ENCODE measurements around the gene SSTR1. TPM values are rescaled to one million over a fixed set of nuclear protein-coding genes. Genes with fewer than 3 reads are reported as not detected.

Gene SSTR1
- total and polyA plus RNA-seq, 2 donors (not counting 3 experiments of a cell fraction or from before 2014, with no cell fraction given) = 1.4 to 1.9 TPM

- Histone ChIP-seq H3K27me3 (ENCODE audit: control insufficient read depth in 2 of 2, insufficient read depth in 2 of 2, low read length in 2 of 2) (no peaks in the 10 kb centered on the region), H4K20me1 (replicated peaks; ENCODE audit: control insufficient read depth, extremely low read depth, insufficient read depth, low read length) (no peaks in the 10 kb centered on the region), H3K9ac (replicated peaks; ENCODE audit: extremely low read depth, insufficient read depth, low read length) (no peak overlapping the region), H2AFZ (ENCODE audit: low read depth, low read length) (no peak overlapping the region), H3K79me2 (ENCODE audit: control insufficient read depth, insufficient read depth, low read length) (no peaks in the 10 kb centered on the region), H3K9me3 (replicated peaks; ENCODE audit: control insufficient read depth, insufficient read depth, low read length) (no peaks in the 10 kb centered on the region), H3K4me1 (ENCODE audit: control insufficient read depth, extremely low read depth, insufficient read depth, low read length) (no peaks in the 10 kb centered on the region), H3K27ac (ENCODE audit: insufficient read depth, low read depth, low read length) (no peak overlapping the region), H3K9me1 (replicated peaks; ENCODE audit: control insufficient read depth, extremely low read depth, insufficient read depth, low read length) (no peaks in the 10 kb centered on the region), H3K36me3 (ENCODE audit: control insufficient read depth in 2 of 2, extremely low read depth in 1 of 2, insufficient read depth in 2 of 2, low read length in 2 of 2) (no peaks in the 10 kb centered on the region), H3K4me2 (ENCODE audit: insufficient read depth, low read length) (no peak overlapping the region), H3K4me3 (replicated peaks in 1 of 3; ENCODE audit: insufficient read depth in 1 of 3, low read depth in 1 of 3, low read length in 3 of 3) (no peak overlapping the region)
- CTCF ChIA-PET = interaction anchor here (1.0 to 3.3 kb wide), 5 partner anchors 7 to 296 kb away, joined by 3 to 10 read pairs (median 6); partner anchors contain the start of gene SSTR1
- FAIRE-seq (no peak), DNase-seq (ENCODE audit: low read depth, low spot score) (no peak)
- dilution Hi-C loops (cut with MboI; ENCODE audit: extremely low pct_ligation_motif_present, low sequenced_read_pairs) (no loop called here), intact Hi-C loops (cut with micrococcal nuclease) (no loop called here)
- POLR2A ChIA-PET = no interaction called here
- no TSS peak for BruUV-seq (replicated peaks)
- TF ChIP-seq EZH2 (IDR thresholded peaks at IDR 0.05; ENCODE audit: borderline replicate concordance, low read depth, low read length, severe bottlenecking) = no peak
- TF ChIP-seq CTCF (IDR thresholded peaks at IDR 0.05; ENCODE audit: extremely low read depth in 1 of 2, insufficient read depth in 1 of 2, low read depth in 1 of 2, low read length in 2 of 2) = no peak
- TF ChIP-seq FOS (IDR thresholded peaks at IDR 0.05; ENCODE audit: borderline replicate concordance, insufficient read depth, low read length) = no peak
Observed at GRCh38 chr14:38199076-38199475, 8.6 kb upstream of the SSTR1 start.

DNA sequence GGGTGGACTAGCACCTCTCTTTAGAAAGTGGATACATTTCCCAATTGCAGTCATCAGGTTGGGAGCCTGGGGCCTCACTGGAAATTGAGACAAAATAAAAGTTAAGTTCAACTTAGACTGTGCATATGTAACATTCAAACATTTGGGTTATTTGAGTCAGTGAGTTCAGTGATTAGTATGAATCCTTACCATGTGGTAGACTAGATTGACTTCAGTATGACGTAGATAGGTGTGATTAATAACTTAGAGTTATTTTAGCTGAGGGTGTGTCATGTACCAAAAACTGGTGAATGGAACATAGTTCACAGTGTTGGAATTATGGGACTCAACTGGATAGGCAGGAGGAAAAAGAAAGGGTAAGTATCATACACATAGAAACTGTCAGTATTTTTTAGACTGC is 8.0 kb upstream of the SSTR1 start:
- Histone ChIP-seq H3K27ac (ENCODE audit: insufficient read depth, low read depth, low read length) (no peak overlapping the region), H3K4me1 (ENCODE audit: control insufficient read depth, extremely low read depth, insufficient read depth, low read length) (no peaks in the 10 kb centered on the region), H3K27me3 (ENCODE audit: control insufficient read depth in 2 of 2, insufficient read depth in 2 of 2, low read length in 2 of 2) (no peaks in the 10 kb centered on the region), H3K4me3 (replicated peaks in 1 of 3; ENCODE audit: insufficient read depth in 1 of 3, low read depth in 1 of 3, low read length in 3 of 3) (no peak overlapping the region), H3K9ac (replicated peaks; ENCODE audit: extremely low read depth, insufficient read depth, low read length) (no peak overlapping the region), H4K20me1 (replicated peaks; ENCODE audit: control insufficient read depth, extremely low read depth, insufficient read depth, low read length) (no peaks in the 10 kb centered on the region), H3K36me3 (ENCODE audit: control insufficient read depth in 2 of 2, extremely low read depth in 1 of 2, insufficient read depth in 2 of 2, low read length in 2 of 2) (no peaks in the 10 kb centered on the region), H3K9me3 (replicated peaks; ENCODE audit: control insufficient read depth, insufficient read depth, low read length) (no peaks in the 10 kb centered on the region), H3K9me1 (replicated peaks; ENCODE audit: control insufficient read depth, extremely low read depth, insufficient read depth, low read length) (no peaks in the 10 kb centered on the region), H2AFZ (ENCODE audit: low read depth, low read length) (no peak overlapping the region), H3K79me2 (ENCODE audit: control insufficient read depth, insufficient read depth, low read length) (no peaks in the 10 kb centered on the region), H3K4me2 (ENCODE audit: insufficient read depth, low read length) (no peak overlapping the region)
- no peak for DNase-seq (ENCODE audit: low read depth, low spot score)
- no TSS peak for BruUV-seq (replicated peaks)
- TF ChIP-seq FOS (IDR thresholded peaks at IDR 0.05; ENCODE audit: borderline replicate concordance, insufficient read depth, low read length) (no peak), MYC (IDR thresholded peaks at IDR 0.05; ENCODE audit: low read depth, low read length) (no peak), JUN (IDR thresholded peaks at IDR 0.05; ENCODE audit: borderline replicate concordance, insufficient read depth, insufficient read length, low read depth) (no peak), CTCF (IDR thresholded peaks at IDR 0.05; ENCODE audit: extremely low read depth in 1 of 2, insufficient read depth in 1 of 2, low read depth in 1 of 2, low read length in 2 of 2) (no peak), GATA2 (IDR thresholded peaks at IDR 0.05; ENCODE audit: insufficient read depth, insufficient read length, low read depth, low read length) (no peak), MAX (IDR thresholded peaks at IDR 0.05; ENCODE audit: insufficient read depth, insufficient read length) (no peak), POLR2AphosphoS5 (IDR thresholded peaks at IDR 0.05; ENCODE audit: insufficient read depth, low read depth, low read length) (no peak), POLR2A (IDR thresholded peaks at IDR 0.05; ENCODE audit: low read depth, low read length) (no peak), EZH2 (IDR thresholded peaks at IDR 0.05; ENCODE audit: borderline replicate concordance, low read depth, low read length, severe bottlenecking) (no peak)
- ChIA-PET CTCF (interaction anchor here (1.0 kb wide), 4 partner anchors 35 to 816 kb away, joined by 3 to 5 read pairs (median 3); no protein-coding TSS in a partner anchor), POLR2A (no interaction called here)
- intact Hi-C loops (cut with micrococcal nuclease) = no loop called here
- dilution Hi-C loops (cut with MboI; ENCODE audit: extremely low pct_ligation_motif_present, low sequenced_read_pairs) = no loop called here
- no peak for FAIRE-seq
